Skeletal muscle satellite cell (primary cell): ENCODE measurements around the gene LRRC52.

ENCODE experiments used
- H3K27me3 ChIP-seq: 2 replicates; pipeline ENCODE4 v1.7.0; 2013; ENCODE audit warnings: low read length; ENCODE audit not compliant: control insufficient read depth, insufficient read depth
- H3K36me3 ChIP-seq: 2 replicates; pipeline ENCODE4 v1.7.0; 2013; ENCODE audit warnings: mild to moderate bottlenecking, control low read depth, low read length; ENCODE audit not compliant: insufficient read depth
- H3K4me1 ChIP-seq: 2 replicates; pipeline ENCODE4 v1.7.0; 2013; ENCODE audit warnings: low read length; ENCODE audit not compliant: control insufficient read depth, insufficient read depth
- H3K4me2 ChIP-seq: 2 replicates; pipeline ENCODE4 v1.7.0; 2013; ENCODE audit warnings: mild to moderate bottlenecking, low read length
- H3K4me3 ChIP-seq: 2 replicates; pipeline ENCODE4 v1.7.0; 2013; ENCODE audit warnings: low read length
- H3K9ac ChIP-seq: 2 replicates; pipeline ENCODE4 v1.7.0; 2013; ENCODE audit warnings: mild to moderate bottlenecking, low read depth, low read length, moderate library complexity
- H3K9me3 ChIP-seq: replicated peaks from 2 replicates; pipeline ENCODE4 v1.7.0; 2013; ENCODE audit warnings: mild to moderate bottlenecking, control low read depth, low read length

LRRC52 gene

DNA sequence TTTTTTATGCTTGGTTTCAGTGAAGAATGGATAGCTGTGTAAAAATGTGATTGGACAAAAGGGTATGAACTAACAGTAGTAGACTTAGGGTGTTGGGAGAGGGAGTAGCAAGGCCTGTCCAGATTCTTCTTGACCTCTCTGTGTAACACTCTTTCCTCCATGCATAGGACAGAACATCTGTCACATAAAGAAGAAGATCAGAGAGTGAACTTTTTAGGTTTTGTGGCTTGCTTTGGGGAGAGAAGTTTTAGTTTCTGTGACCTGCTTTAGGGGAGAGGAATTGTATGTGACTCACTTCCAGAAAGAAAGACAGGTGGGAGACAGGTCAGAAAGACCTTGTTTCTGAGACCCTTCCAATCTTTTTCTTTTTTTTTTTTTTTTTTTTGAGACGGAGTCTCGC, 27.3 kb upstream of the LRRC52 start:
- Histone ChIP-seq H3K9ac (no peak overlapping the region), H3K36me3 (no peaks in the 10 kb centered on the region), H3K4me3 (no peak overlapping the region), H3K9me3 (no peaks in the 10 kb centered on the region), H3K4me2 (no peak overlapping the region), H3K27me3 (no peaks in the 10 kb centered on the region), H3K4me1 (no peaks in the 10 kb centered on the region)

DNA sequence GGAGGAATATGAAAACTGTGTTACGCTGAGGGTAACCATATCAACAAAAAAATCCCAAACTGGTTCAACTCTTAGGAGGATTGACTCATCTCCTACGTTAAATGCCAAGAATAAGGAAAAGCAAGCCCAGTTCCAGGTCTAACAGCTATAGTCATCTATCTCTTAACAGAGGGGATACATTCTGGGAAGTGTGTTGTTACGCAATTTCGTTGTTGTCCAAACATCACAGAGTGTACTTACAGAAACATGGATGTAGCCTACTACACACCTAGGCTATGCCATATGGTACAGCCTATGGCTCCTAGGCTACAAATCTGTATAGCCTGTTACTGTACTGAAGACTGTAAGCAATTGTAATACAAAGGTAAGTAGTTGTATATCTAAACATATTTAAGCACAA, 23.2 kb upstream of the LRRC52 start:
- Histone ChIP-seq H3K4me3 (no peak overlapping the region), H3K9ac (no peak overlapping the region), H3K9me3 (no peaks in the 10 kb centered on the region), H3K4me2 (no peak overlapping the region), H3K36me3 (no peaks in the 10 kb centered on the region), H3K27me3 (no peaks in the 10 kb centered on the region), H3K4me1 (no peaks in the 10 kb centered on the region)

DNA sequence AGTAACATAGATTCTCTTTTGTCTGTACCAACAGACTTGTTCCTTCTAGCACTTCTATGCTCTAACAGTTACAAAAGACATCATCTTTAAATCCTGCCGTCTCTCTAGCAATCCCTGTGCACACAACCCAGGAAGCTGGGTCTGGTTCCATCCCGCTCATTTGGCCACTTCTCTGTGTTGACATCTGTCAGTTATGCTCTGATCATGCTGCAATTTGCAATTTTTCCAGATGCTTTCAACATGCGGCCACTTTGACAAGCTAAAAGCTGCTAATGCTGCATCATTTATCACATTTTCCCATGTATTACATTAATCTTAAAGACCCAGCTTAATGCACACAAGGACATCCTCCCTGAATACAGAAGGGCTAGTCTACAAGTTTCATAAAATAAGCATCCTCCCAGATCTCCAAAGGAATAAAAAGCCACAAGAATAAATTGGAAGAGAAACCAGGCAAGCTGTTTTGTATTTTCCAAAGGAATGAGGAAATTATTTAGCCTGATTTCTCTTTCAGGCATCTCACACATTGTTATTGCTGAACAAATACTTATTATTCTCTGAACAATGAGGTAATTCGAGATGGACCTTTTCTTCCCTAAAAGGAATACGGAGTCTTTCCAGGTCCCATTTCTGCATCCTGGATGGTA, 19.0 kb upstream of the LRRC52 start:
- H3K36me3 ChIP-seq, result no peaks in the 10 kb centered on the region
- H3K4me1 ChIP-seq, result no peaks in the 10 kb centered on the region
- H3K27me3 ChIP-seq, result no peaks in the 10 kb centered on the region
- no peaks in the 10 kb centered on the region for H3K9me3 ChIP-seq
- no peak overlapping the region for H3K9ac ChIP-seq
- H3K4me2 ChIP-seq, result no peak overlapping the region
- H3K4me3 ChIP-seq, result no peak overlapping the region

DNA sequence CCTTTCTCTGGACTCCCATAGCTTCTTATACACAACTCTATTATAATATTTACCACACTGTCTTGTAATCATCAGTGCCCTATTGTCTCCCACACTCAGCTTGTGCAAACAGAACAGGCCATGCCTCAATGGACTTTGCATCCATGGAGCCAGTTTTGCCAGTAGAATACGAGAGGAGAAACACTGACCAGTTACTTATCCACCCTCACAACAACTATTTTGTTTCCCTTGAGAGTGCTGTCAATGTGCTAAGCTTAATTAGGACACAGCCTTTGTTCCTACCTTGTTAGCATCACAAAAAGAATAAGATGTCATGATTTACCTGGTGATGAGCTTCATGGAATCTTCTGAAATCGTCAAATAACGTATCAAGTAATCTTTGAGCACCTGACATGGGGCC, 18.1 kb upstream of the LRRC52 start:
- Histone ChIP-seq H3K27me3 (no peaks in the 10 kb centered on the region), H3K9ac (no peak overlapping the region), H3K9me3 (no peaks in the 10 kb centered on the region), H3K4me1 (no peaks in the 10 kb centered on the region), H3K4me3 (no peak overlapping the region), H3K36me3 (no peaks in the 10 kb centered on the region), H3K4me2 (no peak overlapping the region)

DNA sequence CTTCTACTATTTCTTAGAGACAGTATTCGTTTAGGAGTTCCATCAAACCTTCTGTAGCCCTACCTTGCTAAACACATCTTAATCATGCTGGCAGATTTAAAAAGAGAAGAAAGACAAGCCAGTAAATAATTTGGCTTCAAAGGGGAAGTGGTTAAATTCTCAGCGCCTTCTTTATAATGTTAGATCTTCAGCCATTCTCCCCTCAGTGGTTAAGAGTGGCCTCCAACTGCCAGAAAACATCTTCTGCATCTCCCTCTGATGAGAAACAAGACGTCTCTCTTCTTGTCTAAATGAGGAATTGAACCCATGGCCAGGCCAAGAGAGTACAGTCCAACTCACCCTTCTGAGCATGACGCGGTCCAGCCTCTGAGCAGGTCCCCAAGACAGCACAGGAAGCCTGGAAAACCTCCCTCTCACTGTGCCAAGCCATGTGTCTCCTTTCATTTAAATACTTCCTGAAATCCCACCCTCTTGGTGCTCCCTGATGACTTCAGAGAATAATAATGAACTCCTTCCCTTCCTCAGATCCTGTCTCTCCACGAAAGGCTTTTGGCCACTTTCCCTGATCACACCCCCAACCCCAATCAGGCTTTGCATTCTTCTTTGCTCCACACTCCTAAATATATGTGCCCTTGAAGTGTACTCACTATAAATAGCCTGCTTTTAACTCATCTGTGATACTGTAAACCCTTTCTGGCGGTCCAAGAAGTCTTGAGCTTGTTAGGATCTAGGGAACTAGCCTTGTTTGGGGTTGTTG, 16.4 kb upstream of the LRRC52 start:
- Histone ChIP-seq H3K27me3 (peaks cover 4% of the 10 kb centered on the region), H3K4me1 (no peaks in the 10 kb centered on the region), H3K9me3 (no peaks in the 10 kb centered on the region), H3K4me2 (no peak overlapping the region), H3K9ac (no peak overlapping the region), H3K4me3 (no peak overlapping the region), H3K36me3 (no peaks in the 10 kb centered on the region)

DNA sequence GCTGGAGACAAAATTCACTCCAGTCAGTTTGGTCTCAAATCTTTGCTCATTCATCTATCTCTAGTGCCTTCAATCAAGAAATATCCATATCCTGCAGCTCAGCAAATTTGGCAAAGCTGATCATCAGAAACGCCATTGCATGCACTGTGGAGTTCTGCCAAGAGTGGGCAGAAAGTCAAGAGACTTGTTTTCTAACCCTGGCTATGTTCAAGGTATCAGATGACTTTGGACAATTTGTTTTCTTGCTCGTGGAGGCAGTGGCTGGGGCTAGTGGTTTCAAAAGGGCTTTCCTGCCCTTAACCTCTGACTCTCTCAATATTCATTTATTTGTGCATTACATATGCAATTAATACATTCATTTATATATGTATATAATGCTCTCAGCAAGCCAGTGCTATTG, 12.8 kb upstream of the LRRC52 start:
- Histone ChIP-seq H3K4me3 (no peak overlapping the region), H3K9me3 (no peaks in the 10 kb centered on the region), H3K4me1 (no peaks in the 10 kb centered on the region), H3K4me2 (no peak overlapping the region), H3K36me3 (no peaks in the 10 kb centered on the region), H3K9ac (no peak overlapping the region), H3K27me3 (peaks cover 12% of the 10 kb centered on the region)

DNA sequence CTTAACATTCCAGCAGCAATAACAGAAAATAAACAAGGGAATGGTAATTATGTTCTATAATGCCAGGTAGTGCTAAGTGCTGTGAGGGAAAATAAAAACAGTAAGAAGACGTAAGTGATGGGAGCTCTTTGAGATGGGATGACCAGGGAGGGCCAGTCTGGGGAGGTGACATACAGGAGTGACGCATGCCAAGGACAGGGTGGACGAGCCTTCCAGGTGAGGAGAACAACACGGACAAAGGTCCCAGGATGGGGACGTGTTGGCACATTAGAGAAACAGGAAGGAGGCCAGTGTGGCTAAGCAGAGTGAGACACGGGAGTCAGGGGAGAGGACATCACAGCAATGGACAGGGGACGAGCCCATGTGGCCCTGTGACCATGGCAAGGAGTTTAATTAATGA, 11.7 kb upstream of the LRRC52 start:
- Histone ChIP-seq H3K27me3 (peaks cover 16% of the 10 kb centered on the region), H3K4me3 (no peak overlapping the region), H3K4me1 (no peaks in the 10 kb centered on the region)

DNA sequence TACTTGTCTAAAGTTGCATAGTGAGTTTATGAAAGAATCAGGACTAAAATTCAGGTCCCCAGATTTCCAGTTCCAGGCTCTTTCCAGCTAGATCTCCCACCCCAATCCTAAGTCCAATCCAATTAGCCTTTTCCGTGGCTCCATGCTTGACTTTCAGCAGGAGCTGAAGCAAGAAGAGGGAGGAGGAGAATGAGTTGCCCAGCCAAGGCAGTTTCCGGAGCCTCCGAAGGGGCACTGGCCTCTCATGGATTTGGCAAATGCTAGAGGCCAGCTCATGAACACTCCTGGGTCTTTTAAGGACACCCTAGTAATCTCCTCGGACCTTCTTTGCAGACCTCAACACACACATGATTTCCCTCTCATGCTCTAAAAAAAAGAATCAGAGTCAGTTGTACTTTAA, 10.5 kb upstream of the LRRC52 start:
- H3K4me3 ChIP-seq, result no peak overlapping the region
- H3K9me3 ChIP-seq, result no peaks in the 10 kb centered on the region

More for the DNA sequence above, 11.7 kb upstream of the LRRC52 start:
- Histone ChIP-seq H3K9me3 (no peaks in the 10 kb centered on the region), H3K36me3 (no peaks in the 10 kb centered on the region), H3K4me2 (no peak overlapping the region), H3K9ac (no peak overlapping the region)

DNA sequence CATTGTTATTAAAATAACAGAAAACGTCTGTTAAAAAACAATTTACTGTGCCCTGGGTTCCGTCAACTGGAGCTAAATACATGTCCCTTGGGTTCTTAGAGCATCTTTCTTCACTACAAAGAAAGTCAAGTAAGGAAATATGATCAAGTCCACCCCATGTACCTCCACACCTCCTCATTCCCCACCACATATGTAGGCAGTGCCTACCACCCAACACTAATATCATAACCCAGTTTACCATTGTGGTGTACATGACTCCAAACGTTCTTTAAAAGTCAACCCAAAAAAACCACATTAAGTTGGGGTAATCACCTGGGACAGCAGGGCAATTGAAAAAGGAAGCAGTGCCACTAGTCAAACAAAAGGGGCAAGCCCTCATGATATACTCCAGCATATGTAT, 7.8 kb upstream of the LRRC52 start:
- no peak overlapping the region for H3K4me2 ChIP-seq
- no peaks in the 10 kb centered on the region for H3K36me3 ChIP-seq
- peaks cover 33% of the 10 kb centered on the region for H3K27me3 ChIP-seq
- no peaks in the 10 kb centered on the region for H3K4me1 ChIP-seq
- no peak overlapping the region for H3K4me3 ChIP-seq
- no peaks in the 10 kb centered on the region for H3K9me3 ChIP-seq
- no peak overlapping the region for H3K9ac ChIP-seq

More for the DNA sequence above, 10.5 kb upstream of the LRRC52 start:
- Histone ChIP-seq H3K36me3 (no peaks in the 10 kb centered on the region), H3K9ac (no peak overlapping the region), H3K27me3 (peaks cover 19% of the 10 kb centered on the region), H3K4me1 (no peaks in the 10 kb centered on the region), H3K4me2 (no peak overlapping the region)

DNA sequence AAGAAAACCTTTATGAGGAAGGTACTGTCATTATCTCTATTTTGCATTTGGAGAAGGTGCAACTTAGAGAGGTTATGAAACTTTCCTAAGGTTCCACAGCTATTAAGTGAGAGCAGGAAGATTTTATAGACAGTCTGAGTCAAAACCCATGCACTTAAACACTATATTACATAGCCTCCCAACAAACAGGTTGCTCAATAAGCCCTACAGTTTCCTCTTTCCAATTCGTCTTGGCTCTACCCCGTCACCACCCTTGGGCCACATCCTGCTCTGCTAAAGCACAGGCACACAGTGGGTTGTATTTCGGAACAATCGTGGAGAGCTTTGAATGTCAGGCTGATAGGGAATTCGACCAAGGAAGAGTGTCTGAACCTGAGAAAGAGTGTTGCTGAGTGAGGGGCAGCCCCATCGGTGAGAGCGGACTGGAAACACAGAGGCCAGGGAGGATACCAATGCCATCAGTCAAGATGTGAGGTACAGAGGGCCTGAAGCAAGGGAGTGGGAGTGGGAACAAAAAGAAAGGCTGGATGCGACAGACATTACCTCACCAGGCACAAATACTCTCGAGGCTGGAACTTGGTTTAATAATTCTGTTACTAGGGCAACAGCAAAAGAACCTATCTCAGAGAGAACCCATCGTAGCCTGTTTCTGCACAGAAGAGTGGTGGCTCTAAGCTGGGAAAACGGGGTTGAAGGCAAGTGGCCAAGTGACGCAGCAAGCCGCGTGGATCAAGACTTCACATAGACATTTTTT, 6.3 kb upstream of the LRRC52 start:
- no peak overlapping the region for H3K4me3 ChIP-seq

DNA sequence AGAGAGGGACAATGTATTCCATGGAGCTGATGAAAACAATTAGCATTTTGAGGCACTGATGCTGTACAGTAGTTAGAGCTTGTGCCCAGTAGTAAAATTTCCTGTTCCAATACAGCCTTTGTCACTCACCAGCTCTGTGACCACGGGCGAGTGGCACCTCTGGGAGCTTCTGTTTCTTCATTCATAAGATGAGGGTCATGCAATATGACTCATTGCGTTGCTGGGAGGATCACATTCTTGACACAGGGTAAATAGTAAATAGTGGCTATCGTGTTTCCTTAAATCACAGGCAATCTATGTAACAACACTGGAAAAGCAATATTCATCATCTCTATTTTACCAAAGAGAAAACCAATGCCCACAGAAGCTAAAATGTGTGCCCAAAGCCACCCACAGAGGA, 4.5 kb upstream of the LRRC52 start:
- Histone ChIP-seq H3K9ac (no peak overlapping the region), H3K4me2 (no peak overlapping the region), H3K4me1 (no peaks in the 10 kb centered on the region), H3K27me3 (peaks cover 27% of the 10 kb centered on the region), H3K9me3 (no peaks in the 10 kb centered on the region), H3K4me3 (no peak overlapping the region), H3K36me3 (no peaks in the 10 kb centered on the region)

More for the DNA sequence above, 6.3 kb upstream of the LRRC52 start:
- Histone ChIP-seq H3K4me1 (no peaks in the 10 kb centered on the region), H3K27me3 (peaks cover 32% of the 10 kb centered on the region), H3K4me2 (no peak overlapping the region), H3K36me3 (no peaks in the 10 kb centered on the region), H3K9me3 (no peaks in the 10 kb centered on the region), H3K9ac (no peak overlapping the region)
